ENCODE results near the gene PTPRN2.
"Not testable (repeated sequence)": the region's sequence is repeated elsewhere in the genome, so short reads cannot be mapped to it uniquely, and the experiment has no call there.

Gene PTPRN2

GRCh38 chr7:157667731-157668130 is 919.9 kb downstream of the PTPRN2 start:
- no peaks in the 10 kb centered on the region for H3K36me3 Mint-ChIP-seq (ENCODE audit: low read depth)
- H3K4me3 Mint-ChIP-seq = no peak overlapping the region
- peaks cover 28% of the 10 kb centered on the region for H3K4me1 Mint-ChIP-seq (ENCODE audit: low read depth)
- H3K27me3 Mint-ChIP-seq = peaks cover 17% of the 10 kb centered on the region
- H3K27ac Mint-ChIP-seq = no peak overlapping the region
- no peaks in the 10 kb centered on the region for H3K9me3 Mint-ChIP-seq

GRCh38 chr7:157667261-157667660 is 920.4 kb downstream of the PTPRN2 start:
- Mint-ChIP-seq H3K9me3 (no peaks in the 10 kb centered on the region), H3K27me3 (peaks cover 17% of the 10 kb centered on the region), H3K4me3 (no peak overlapping the region), H3K27ac (no peak overlapping the region), H3K4me1 (ENCODE audit: low read depth) (peaks cover 28% of the 10 kb centered on the region), H3K36me3 (ENCODE audit: low read depth) (no peaks in the 10 kb centered on the region)

DNA sequence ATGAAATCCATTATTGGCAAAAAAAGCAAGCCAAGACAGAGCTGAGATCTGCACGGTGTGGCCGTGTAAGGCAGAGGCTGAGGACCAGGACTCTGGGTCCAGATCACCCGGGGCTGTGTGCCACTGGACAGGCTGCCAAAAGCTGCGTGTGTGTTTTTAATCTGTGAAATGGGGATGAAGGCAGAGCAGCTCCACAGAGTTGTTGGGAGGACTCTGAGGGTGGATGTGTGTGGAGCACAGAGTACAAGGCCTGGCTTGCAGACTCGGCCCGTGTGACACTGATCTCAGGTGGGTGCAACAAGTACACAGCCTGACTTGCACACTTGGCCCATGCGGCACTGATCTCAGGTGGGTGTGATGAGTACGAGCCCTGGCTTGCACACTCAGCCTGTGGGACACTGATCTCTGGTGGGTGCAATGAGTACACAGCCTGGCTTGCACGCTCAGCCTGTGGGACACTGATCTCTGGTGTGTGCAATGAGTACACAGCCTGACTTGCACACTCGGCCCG is 921.0 kb downstream of the PTPRN2 start:
- H3K9me3 Mint-ChIP-seq = no peaks in the 10 kb centered on the region
- peaks cover 17% of the 10 kb centered on the region for H3K27me3 Mint-ChIP-seq
- H3K4me3 Mint-ChIP-seq = no peak overlapping the region
- H3K27ac Mint-ChIP-seq = no peak overlapping the region
- peaks cover 28% of the 10 kb centered on the region for H3K4me1 Mint-ChIP-seq (ENCODE audit: low read depth)
- no peaks in the 10 kb centered on the region for H3K36me3 Mint-ChIP-seq (ENCODE audit: low read depth)

GRCh38 chr7:157665634-157665988 is 922.0 kb downstream of the PTPRN2 start:
- H3K9me3 Mint-ChIP-seq; H3K27ac Mint-ChIP-seq; H3K36me3 Mint-ChIP-seq (ENCODE audit: low read depth); H3K4me3 Mint-ChIP-seq: not testable (repeated sequence)
- Mint-ChIP-seq H3K27me3 (peaks cover 17% of the 10 kb centered on the region), H3K4me1 (ENCODE audit: low read depth) (peaks cover 26% of the 10 kb centered on the region)

- Mint-ChIP-seq H3K9me3 (no peaks in the 10 kb centered on the region), H3K4me3 (no peak overlapping the region), H3K27me3 (peaks cover 12% of the 10 kb centered on the region), H3K27ac (no peak overlapping the region), H3K36me3 (ENCODE audit: low read depth) (no peaks in the 10 kb centered on the region), H3K4me1 (ENCODE audit: low read depth) (peaks cover 26% of the 10 kb centered on the region)
Observed at GRCh38 chr7:157664871-157665633, 922.6 kb downstream of the PTPRN2 start.

- peaks cover 5% of the 10 kb centered on the region for H3K27me3 Mint-ChIP-seq
- H3K27ac Mint-ChIP-seq = no peak overlapping the region
- H3K4me1 Mint-ChIP-seq (ENCODE audit: low read depth) = peaks cover 20% of the 10 kb centered on the region
- H3K9me3 Mint-ChIP-seq = no peaks in the 10 kb centered on the region
- no peak overlapping the region for H3K4me3 Mint-ChIP-seq
- H3K36me3 Mint-ChIP-seq (ENCODE audit: low read depth) = no peaks in the 10 kb centered on the region
Observed at GRCh38 chr7:157664034-157664433, 923.6 kb downstream of the PTPRN2 start.

GRCh38 chr7:157662981-157663716 is 924.5 kb downstream of the PTPRN2 start:
- Mint-ChIP-seq H3K27ac (no peak overlapping the region), H3K4me1 (ENCODE audit: low read depth) (peaks cover 12% of the 10 kb centered on the region), H3K9me3 (no peaks in the 10 kb centered on the region), H3K27me3 (no peaks in the 10 kb centered on the region), H3K36me3 (ENCODE audit: low read depth) (no peaks in the 10 kb centered on the region), H3K4me3 (no peak overlapping the region)

- Mint-ChIP-seq H3K27ac (no peak overlapping the region), H3K4me1 (ENCODE audit: low read depth) (peaks cover 9% of the 10 kb centered on the region), H3K36me3 (ENCODE audit: low read depth) (no peaks in the 10 kb centered on the region), H3K4me3 (no peak overlapping the region), H3K9me3 (no peaks in the 10 kb centered on the region), H3K27me3 (no peaks in the 10 kb centered on the region)
Observed at GRCh38 chr7:157662110-157662791, 925.4 kb downstream of the PTPRN2 start.

- no peaks in the 10 kb centered on the region for H3K9me3 Mint-ChIP-seq
- H3K27ac Mint-ChIP-seq = no peak overlapping the region
- no peaks in the 10 kb centered on the region for H3K27me3 Mint-ChIP-seq
- peaks cover 9% of the 10 kb centered on the region for H3K4me1 Mint-ChIP-seq (ENCODE audit: low read depth)
- no peaks in the 10 kb centered on the region for H3K36me3 Mint-ChIP-seq (ENCODE audit: low read depth)
- H3K4me3 Mint-ChIP-seq = no peak overlapping the region
Observed at GRCh38 chr7:157661611-157661975, 926.0 kb downstream of the PTPRN2 start.

- H3K36me3 Mint-ChIP-seq (ENCODE audit: low read depth) = no peaks in the 10 kb centered on the region
- no peak overlapping the region for H3K4me3 Mint-ChIP-seq
- peaks cover 9% of the 10 kb centered on the region for H3K4me1 Mint-ChIP-seq (ENCODE audit: low read depth)
- H3K9me3 Mint-ChIP-seq = no peaks in the 10 kb centered on the region
- no peaks in the 10 kb centered on the region for H3K27me3 Mint-ChIP-seq
- H3K27ac Mint-ChIP-seq = no peak overlapping the region
Observed at GRCh38 chr7:157660971-157661610, 926.5 kb downstream of the PTPRN2 start.

DNA sequence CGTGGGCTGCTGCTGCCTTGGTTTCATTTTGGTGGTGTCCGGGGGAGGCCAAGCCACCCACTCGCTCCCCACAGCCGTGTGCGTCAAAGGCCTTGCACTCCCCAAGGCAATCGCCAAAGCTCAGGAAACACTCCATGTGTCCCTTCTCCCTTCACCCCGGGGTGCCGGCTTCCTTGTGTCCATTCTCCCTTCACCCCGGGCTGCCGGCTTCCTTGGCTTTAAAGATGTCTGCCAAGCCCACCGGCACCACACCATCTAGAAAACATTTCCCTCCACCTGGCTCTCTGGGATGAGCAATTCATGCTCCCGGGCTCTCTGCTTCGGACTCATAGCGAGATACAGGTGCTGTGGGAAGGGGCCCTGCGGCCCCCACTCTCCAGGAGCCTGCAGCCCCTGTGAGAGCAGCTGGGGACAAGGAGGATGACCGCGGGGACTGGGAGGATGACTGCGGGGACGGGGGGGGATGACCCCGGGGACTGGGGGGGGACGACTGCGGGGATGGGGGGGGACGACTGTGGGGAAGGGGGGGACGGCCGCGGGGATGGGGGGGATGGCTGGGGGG is 928.7 kb downstream of the PTPRN2 start:
- no peak overlapping the region for H3K4me3 Mint-ChIP-seq
- H3K9me3 Mint-ChIP-seq = no peaks in the 10 kb centered on the region
- peaks cover 9% of the 10 kb centered on the region for H3K4me1 Mint-ChIP-seq (ENCODE audit: low read depth)
- no peaks in the 10 kb centered on the region for H3K27me3 Mint-ChIP-seq
- no peaks in the 10 kb centered on the region for H3K36me3 Mint-ChIP-seq (ENCODE audit: low read depth)
- H3K27ac Mint-ChIP-seq = no peak overlapping the region

GRCh38 chr7:157657741-157658740 is 929.6 kb downstream of the PTPRN2 start:
- H3K4me1 Mint-ChIP-seq (ENCODE audit: low read depth) = peaks cover 9% of the 10 kb centered on the region
- no peak overlapping the region for H3K4me3 Mint-ChIP-seq
- no peaks in the 10 kb centered on the region for H3K27me3 Mint-ChIP-seq
- H3K27ac Mint-ChIP-seq = no peak overlapping the region
- H3K9me3 Mint-ChIP-seq = no peaks in the 10 kb centered on the region
- H3K36me3 Mint-ChIP-seq (ENCODE audit: low read depth) = no peaks in the 10 kb centered on the region

GRCh38 chr7:157656195-157656769 is 931.3 kb downstream of the PTPRN2 start:
- Mint-ChIP-seq H3K27me3 (no peaks in the 10 kb centered on the region), H3K4me1 (ENCODE audit: low read depth) (peaks cover 9% of the 10 kb centered on the region), H3K9me3 (no peaks in the 10 kb centered on the region)

More at GRCh38 chr7:157656195-157656769, 931.3 kb downstream of the PTPRN2 start:
- Mint-ChIP-seq H3K27ac (no peak overlapping the region), H3K36me3 (ENCODE audit: low read depth) (no peaks in the 10 kb centered on the region), H3K4me3 (no peak overlapping the region)
